Measurements from ENCODE around the gene ADISSP. TPM values are rescaled to one million over a fixed set of nuclear protein-coding genes. Genes with fewer than 3 reads are reported as not detected.

Gene ADISSP
- total and polyA plus RNA-seq, 8 donors, result 5.0 to 16.0 (median 11.3) TPM

DNA sequence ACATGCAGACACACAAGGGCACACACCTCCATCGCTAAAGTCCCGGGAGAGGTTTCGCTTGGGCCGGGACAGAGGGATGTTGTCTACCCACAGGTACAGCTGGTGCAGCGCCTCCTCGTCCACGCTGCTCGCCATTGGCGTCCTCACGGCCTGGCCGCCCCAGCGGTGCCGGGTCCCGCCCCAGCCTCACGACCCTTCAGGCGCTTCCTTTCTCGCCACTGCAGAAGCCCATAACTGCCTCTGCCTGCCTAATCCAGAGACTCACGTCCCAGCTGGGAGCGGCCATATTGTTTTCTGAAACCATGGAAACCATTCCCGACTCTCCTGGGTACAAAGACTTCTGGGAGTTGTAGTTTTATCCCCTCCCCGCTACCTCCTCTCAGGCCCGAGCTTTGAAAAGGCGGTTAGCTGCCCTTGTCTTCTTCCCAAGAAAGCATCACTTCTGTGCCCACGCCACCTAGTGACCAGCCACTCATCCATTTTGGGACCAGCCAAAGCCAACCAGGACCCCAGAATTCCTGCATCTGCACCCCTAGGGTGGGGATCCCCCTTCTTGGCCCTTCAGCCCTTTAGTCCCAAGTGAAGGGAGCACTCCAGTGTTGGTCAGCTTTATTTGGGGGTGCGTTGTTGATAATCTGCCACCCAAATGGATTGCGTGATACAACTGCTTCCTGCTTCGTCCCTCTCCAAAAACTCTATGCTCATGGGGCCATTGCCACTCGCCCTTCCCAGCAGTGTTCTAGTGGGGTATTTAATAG, 13.8 kb upstream of the ADISSP start, which contains the start of gene SPEF1:
TSS of gene SPEF1 (minus strand) at position 296 of the 758 bp plus-strand sequence. CDS start at position 135, 161 bp downstream.
- peak in 5 of 6 donors; percentile 73 to 86 (median 81) for DNase-seq
- H3K4me1 ChIP-seq, result peaks cover 10 to 38% (median 31%) of the 10 kb centered on the region in 3 donors
- H3K9me3 ChIP-seq, result no peaks in the 10 kb centered on the region
- FAIRE-seq, result peak; percentile 89
- intact Hi-C loops (cut with DNase I), result no loop called here
- TF ChIP-seq, protein P1, sequence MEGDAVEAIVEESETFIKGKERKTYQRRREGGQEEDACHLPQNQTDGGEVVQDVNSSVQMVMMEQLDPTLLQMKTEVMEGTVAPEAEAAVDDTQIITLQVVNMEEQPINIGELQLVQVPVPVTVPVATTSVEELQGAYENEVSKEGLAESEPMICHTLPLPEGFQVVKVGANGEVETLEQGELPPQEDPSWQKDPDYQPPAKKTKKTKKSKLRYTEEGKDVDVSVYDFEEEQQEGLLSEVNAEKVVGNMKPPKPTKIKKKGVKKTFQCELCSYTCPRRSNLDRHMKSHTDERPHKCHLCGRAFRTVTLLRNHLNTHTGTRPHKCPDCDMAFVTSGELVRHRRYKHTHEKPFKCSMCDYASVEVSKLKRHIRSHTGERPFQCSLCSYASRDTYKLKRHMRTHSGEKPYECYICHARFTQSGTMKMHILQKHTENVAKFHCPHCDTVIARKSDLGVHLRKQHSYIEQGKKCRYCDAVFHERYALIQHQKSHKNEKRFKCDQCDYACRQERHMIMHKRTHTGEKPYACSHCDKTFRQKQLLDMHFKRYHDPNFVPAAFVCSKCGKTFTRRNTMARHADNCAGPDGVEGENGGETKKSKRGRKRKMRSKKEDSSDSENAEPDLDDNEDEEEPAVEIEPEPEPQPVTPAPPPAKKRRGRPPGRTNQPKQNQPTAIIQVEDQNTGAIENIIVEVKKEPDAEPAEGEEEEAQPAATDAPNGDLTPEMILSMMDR (IDR thresholded peaks at IDR 0.05), result no peak
- H3K27me3 ChIP-seq, result no peaks in the 10 kb centered on the region
- H3K27ac ChIP-seq, result peak within 1 kb of the TSS; percentile 31 to 76 (median 46)
- peak within 1 kb of the TSS in 3 of 4 donors; percentile 18 to 46 (median 37) for H3K4me3 ChIP-seq
- H3K36me3 ChIP-seq, result no peaks in the 10 kb centered on the region
- WGBS, 2 donors, result 11 to 12% methylated on average over 28 of the region's 28 CpGs
- ATAC-seq, result peak; percentile 74 to 88 (median 84)

DNA sequence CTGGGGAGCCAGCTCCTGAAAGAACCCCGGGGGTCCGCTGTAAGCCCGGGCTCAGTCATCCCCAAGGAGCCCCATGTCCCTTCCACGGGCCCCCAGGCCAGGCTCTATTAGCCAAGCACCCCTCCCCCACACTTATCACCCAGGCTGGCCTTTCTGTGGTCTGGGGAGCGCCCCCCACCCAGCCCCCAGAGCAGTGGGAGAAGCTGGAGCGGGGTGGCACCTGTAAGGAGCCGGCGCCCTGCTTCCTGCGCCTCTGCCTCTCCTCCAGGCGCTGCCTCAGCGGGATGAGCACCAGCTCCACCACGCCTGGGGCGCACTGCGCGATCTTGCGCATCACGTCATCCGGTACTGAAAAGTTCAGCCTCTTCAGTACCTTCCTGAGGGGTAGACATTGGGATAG, 11.4 kb upstream of the ADISSP start:
- WGBS, 2 donors, result 71 to 81% methylated on average over 18 of the region's 18 CpGs
- intact Hi-C loops (cut with DNase I), result no loop called here
- no peaks in the 10 kb centered on the region for H3K27me3 ChIP-seq
- no peaks in the 10 kb centered on the region for H3K36me3 ChIP-seq
- H3K27ac ChIP-seq, result no peak overlapping the region
- no peak for FAIRE-seq
- no peak overlapping the region for H3K4me3 ChIP-seq
- no peak for ATAC-seq
- H3K9me3 ChIP-seq, result no peaks in the 10 kb centered on the region
- H3K4me1 ChIP-seq, result peaks cover under 1 to 25% (median 13%) of the 10 kb centered on the region in 3 donors
- DNase-seq, result peak in 1 of 6 donors; percentile 73
- TF ChIP-seq, protein P1 (IDR thresholded peaks at IDR 0.05), result no peak

DNA sequence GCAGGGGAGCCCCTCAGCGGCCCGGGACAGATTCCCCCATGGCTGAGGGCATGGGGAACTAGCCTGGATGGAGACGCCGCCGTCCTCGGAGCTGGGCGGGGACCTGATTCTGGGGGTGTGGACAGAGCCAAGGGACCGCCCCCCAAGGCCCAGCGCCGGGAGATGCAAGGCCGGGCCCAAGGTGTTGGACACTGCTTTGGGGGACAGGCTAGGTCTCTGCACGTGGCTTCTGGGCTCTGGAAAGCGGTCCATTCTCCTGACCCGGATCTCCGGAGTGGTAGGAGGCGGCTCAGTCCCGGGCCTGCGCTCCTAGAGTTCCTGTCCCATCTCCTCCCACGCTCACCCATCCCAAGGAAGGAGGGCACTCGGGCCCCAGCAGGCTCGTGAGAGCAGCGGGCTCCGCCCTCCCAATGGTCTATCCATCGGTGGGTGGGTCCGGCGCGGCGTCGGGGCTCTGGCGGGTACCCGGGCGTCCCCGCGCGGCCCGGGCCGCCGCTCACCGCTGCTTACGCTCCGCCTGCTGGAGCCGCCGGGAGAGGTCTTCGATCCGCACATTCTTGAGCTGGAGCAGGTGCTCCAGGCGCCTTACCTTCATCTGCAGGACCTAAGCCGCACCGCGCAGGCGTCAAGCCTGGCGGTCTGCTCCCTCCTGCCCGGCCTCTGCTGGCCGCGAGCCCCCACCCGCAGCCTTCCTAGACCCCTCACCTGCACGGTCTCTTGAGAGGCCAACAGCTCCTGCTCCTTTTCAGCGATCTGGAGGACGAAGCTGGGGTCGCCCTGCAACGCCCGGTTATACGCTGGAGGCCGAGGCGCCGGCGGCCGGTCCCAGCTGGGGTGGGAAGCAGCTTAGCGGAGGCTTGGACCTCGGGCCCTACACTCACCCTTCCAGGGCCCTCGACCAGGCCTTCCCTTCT, 10.4 kb upstream of the ADISSP start:
- ATAC-seq (peak; percentile 56 to 76 (median 63)), FAIRE-seq (no peak), DNase-seq (peak; percentile 48 to 86 (median 70))
- H3K4me1 ChIP-seq, result peaks cover 0 to 22% (median 4%) of the 10 kb centered on the region in 3 donors
- H3K36me3 ChIP-seq, result no peaks in the 10 kb centered on the region
- peak overlapping the region; percentile 17 to 58 (median 46) for H3K4me3 ChIP-seq
- no peaks in the 10 kb centered on the region for H3K27me3 ChIP-seq
- intact Hi-C loops (cut with DNase I), result no loop called here
- H3K9me3 ChIP-seq, result no peaks in the 10 kb centered on the region
- whole genome bisulfite sequencing, 2 donors, result 4 to 5% methylated on average over 57 to 70 of the region's 70 CpGs
- H3K27ac ChIP-seq, result no peak overlapping the region
- TF ChIP-seq, protein P1 (IDR thresholded peaks at IDR 0.05), result no peak

DNA sequence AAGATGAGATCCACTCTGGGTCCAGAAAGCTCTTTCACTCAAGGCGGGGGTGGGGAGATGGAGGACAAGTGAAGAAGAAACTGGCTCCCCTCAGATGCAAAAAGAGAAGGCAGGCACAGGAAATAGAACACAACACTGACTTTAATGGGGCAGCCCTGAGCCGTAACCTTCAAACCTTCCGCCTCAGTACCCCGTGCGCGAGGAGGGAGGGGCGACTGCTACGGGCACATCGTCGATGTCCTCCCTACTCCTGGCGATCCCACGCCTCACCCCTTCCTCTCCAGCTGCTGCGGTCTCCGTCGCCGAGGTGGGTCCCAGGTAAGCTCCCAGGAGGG, 9.8 kb upstream of the ADISSP start:
- ATAC-seq (peak in 1 of 4 donors; percentile 2), FAIRE-seq (no peak), DNase-seq (no peak)
- no peaks in the 10 kb centered on the region for H3K36me3 ChIP-seq
- H3K27ac ChIP-seq, result no peak overlapping the region
- intact Hi-C loops (cut with DNase I), result no loop called here
- no peaks in the 10 kb centered on the region for H3K9me3 ChIP-seq
- peak overlapping the region; percentile 17 to 58 (median 46) for H3K4me3 ChIP-seq
- H3K27me3 ChIP-seq, result no peaks in the 10 kb centered on the region
- 24 to 42% methylated on average over 16 of the region's 16 CpGs for WGBS, 2 donors
- H3K4me1 ChIP-seq, result peaks cover 0 to 22% (median 4%) of the 10 kb centered on the region in 3 donors
- TF ChIP-seq, protein P1 (IDR thresholded peaks at IDR 0.05), result no peak
